HepG2 (cell line): Measurements from ENCODE around the gene KIF26B. TPM values are rescaled to one million over a fixed set of nuclear protein-coding genes. Genes with fewer than 3 reads are reported as not detected.

ENCODE experiments used
- BRD4 ChIP-seq: sonication (generic); formaldehyde crosslinking; IDR thresholded peaks from 2 replicates; pipeline ENCODE4 v1.4.0; 2020; ENCODE audit warnings: missing genetic modification reagents
- CEBPB ChIP-seq: IDR thresholded peaks from 2 replicates; pipeline ENCODE4 v1.6.1; 2011; ENCODE audit warnings: low read depth, low read length, improper control_type of control experiment, borderline replicate concordance
- DNMT1 ChIP-seq: sonication (generic); formaldehyde crosslinking; IDR thresholded peaks from 2 replicates; pipeline ENCODE4 v1.5.1; 2020; ENCODE audit warnings: mild to moderate bottlenecking, missing genetic modification reagents
- ESRRA ChIP-seq: sonication (generic); formaldehyde crosslinking; IDR thresholded peaks from 2 replicates; pipeline ENCODE4 v1.5.1; 2020; ENCODE audit warnings: mild to moderate bottlenecking, low read depth, missing genetic modification reagents
- GATAD2A ChIP-seq: IDR thresholded peaks from 2 replicates; pipeline ENCODE4 v1.6.1; 2016
- JUN ChIP-seq: sonication (generic); formaldehyde crosslinking; IDR thresholded peaks from 2 replicates; pipeline ENCODE4 v1.4.0; 2020; ENCODE audit warnings: mild to moderate bottlenecking, missing genetic modification reagents
- NONO ChIP-seq, 2 experiments: fragments of 450-650 bp in 1 of 2; sonication (generic) in 1 of 2; formaldehyde crosslinking in 1 of 2; IDR thresholded peaks in 1 of 2; conservative IDR thresholded peaks in 1 of 2; 2 replicates each; pipeline versions ENCODE4 v1.6.1 to v1.8.0; 2017 to 2022; ENCODE audit warnings: mild to moderate bottlenecking in 1 of 2, missing genetic modification reagents in 1 of 2, moderate library complexity in 1 of 2
- ZIK1 ChIP-seq: sonication (generic); formaldehyde crosslinking; IDR thresholded peaks from 2 replicates; pipeline ENCODE4 v1.5.0; 2020; ENCODE audit warnings: mild to moderate bottlenecking, low read depth, missing genetic modification reagents, borderline replicate concordance
- ZNF232 ChIP-seq: sonication (generic); formaldehyde crosslinking; IDR thresholded peaks from 2 replicates; pipeline ENCODE4 v1.4.0; 2020; ENCODE audit warnings: missing genetic modification reagents, borderline replicate concordance
- ZNF274 ChIP-seq: sonication (generic); formaldehyde crosslinking; IDR thresholded peaks from 2 replicates; pipeline ENCODE4 v1.5.1; 2020; ENCODE audit warnings: mild to moderate bottlenecking, missing genetic modification reagents
- ZNF34 ChIP-seq: sonication (generic); formaldehyde crosslinking; IDR thresholded peaks from 2 replicates; pipeline ENCODE4 v1.4.0; 2020; ENCODE audit warnings: mild to moderate bottlenecking, missing genetic modification reagents, borderline replicate concordance
- ZNF703 ChIP-seq: sonication (generic); formaldehyde crosslinking; IDR thresholded peaks from 2 replicates; pipeline ENCODE4 v1.5.1; 2020; ENCODE audit warnings: missing genetic modification reagents, mild to moderate bottlenecking, moderate library complexity, borderline replicate concordance
- polyA plus RNA-seq, 8 experiments: library from polyadenylated mRNA; depleted of rRNA in 3 of 8; stranded (reverse) in 7 of 8; unstranded in 1 of 8; fragments of >200 nt; fragmentation: Illumina TruSeq in 4 of 8; extraction: Trizol in 4 of 8; gene quantifications; 2 replicates each; pipeline versions ENCODE4 v1.2.1 to v1.2.3, GENCODE V29; 2011 to 2016; ENCODE audit warnings: low read depth in 4 of 8, missing spikeins in 1 of 8, mixed read lengths in 1 of 8; ENCODE audit not compliant: insufficient read depth in 1 of 8
- total RNA-seq, 5 experiments: library from RNA; depleted of rRNA; stranded (reverse); fragments of >200 nt; fragmentation: Illumina TruSeq; extraction: Trizol; gene quantifications; 2 replicates each; pipeline ENCODE4 v1.2.3, GENCODE V29; 2016; ENCODE audit warnings: low read depth in 1 of 5
- TF ChIP-seq, protein P1 (sequence below), 2 experiments: sonication (generic) in 1 of 2; formaldehyde crosslinking in 1 of 2; IDR thresholded peaks; 2 replicates each; pipeline versions ENCODE4 v1.4.0 to v1.6.1; 2018 to 2020; ENCODE audit warnings: missing genetic modification reagents in 2 of 2, borderline replicate concordance in 1 of 2, low read depth in 1 of 2, mild to moderate bottlenecking in 1 of 2, missing biosample characterization in 1 of 2
- TF ChIP-seq, protein P2 (sequence below): sonication (generic); formaldehyde crosslinking; conservative IDR thresholded peaks from 2 replicates; pipeline ENCODE4 v1.8.1; 2023; ENCODE audit warnings: missing genetic modification reagents
- TF ChIP-seq, protein P3 (sequence below): sonication (generic); formaldehyde crosslinking; IDR thresholded peaks from 2 replicates; pipeline ENCODE4 v1.8.1; 2023; ENCODE audit warnings: missing genetic modification reagents, mild to moderate bottlenecking, borderline replicate concordance
- TF ChIP-seq, protein P4 (sequence below): sonication (generic); formaldehyde crosslinking; IDR thresholded peaks from 2 replicates; pipeline ENCODE4 v1.5.0; 2020; ENCODE audit warnings: missing genetic modification reagents
- TF ChIP-seq, protein P5 (sequence below): sonication (generic); formaldehyde crosslinking; IDR thresholded peaks from 2 replicates; pipeline ENCODE4 v1.8.0; 2022; ENCODE audit warnings: low read depth, missing genetic modification reagents
- TF ChIP-seq, protein P6 (sequence below): sonication (generic); formaldehyde crosslinking; IDR thresholded peaks from 2 replicates; pipeline ENCODE4 v1.8.1; 2023; ENCODE audit warnings: mild to moderate bottlenecking, moderate library complexity, missing genetic modification reagents
- TF ChIP-seq, protein P7 (sequence below): sonication (generic); formaldehyde crosslinking; IDR thresholded peaks from 2 replicates; pipeline ENCODE4 v1.4.0; 2020; ENCODE audit warnings: mild to moderate bottlenecking, missing genetic modification reagents

KIF26B gene
- total and polyA plus RNA-seq, 2 of the 13 experiments (the other 11 are each of a cell fraction or from before 2014, with no cell fraction given): 0.08 to 0.09 TPM

DNA sequence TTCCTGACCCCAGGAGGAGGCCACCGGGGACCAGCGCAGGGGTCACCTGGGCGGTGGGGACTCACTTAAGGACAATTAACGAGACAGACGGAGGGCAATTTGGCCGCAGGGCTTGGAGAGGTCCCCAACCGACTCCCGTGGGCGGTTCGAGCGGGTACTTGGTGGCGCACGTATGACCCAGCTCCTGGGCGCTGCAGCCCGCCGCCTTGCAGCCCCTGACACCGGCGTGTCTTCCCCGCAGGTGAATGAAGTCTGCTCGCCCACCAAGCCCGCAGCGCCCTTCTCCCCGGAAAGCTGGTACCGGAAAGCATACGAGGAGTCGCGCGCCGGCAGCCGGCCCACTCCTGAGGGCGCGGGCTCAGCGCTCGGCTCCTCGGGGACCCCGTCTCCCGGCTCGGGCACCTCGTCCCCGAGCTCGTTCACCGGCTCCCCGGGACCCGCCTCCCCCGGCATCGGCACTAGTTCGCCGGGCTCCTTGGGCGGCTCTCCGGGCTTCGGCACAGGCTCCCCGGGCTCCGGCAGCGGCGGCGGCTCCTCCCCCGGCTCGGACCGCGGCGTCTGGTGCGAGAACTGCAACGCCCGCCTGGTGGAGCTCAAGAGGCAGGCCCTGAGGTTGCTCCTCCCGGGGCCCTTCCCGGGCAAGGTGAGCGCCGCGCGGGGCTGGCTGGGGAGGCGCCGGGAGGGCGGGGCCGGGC, 1.4 kb downstream of the KIF26B start (continued):
- TF ChIP-seq, protein P1, sequence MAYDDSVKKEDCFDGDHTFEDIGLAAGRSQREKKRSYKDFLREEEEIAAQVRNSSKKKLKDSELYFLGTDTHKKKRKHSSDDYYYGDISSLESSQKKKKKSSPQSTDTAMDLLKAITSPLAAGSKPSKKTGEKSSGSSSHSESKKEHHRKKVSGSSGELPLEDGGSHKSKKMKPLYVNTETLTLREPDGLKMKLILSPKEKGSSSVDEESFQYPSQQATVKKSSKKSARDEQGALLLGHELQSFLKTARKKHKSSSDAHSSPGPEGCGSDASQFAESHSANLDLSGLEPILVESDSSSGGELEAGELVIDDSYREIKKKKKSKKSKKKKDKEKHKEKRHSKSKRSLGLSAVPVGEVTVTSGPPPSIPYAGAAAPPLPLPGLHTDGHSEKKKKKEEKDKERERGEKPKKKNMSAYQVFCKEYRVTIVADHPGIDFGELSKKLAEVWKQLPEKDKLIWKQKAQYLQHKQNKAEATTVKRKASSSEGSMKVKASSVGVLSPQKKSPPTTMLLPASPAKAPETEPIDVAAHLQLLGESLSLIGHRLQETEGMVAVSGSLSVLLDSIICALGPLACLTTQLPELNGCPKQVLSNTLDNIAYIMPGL (CRISPR knock-in tag; IDR thresholded peaks at IDR 0.05; ENCODE audit: borderline replicate concordance in 1 of 2, low read depth in 1 of 2): peak in 1 of 2 experiments; percentile 72; a peak in 2 of 4 replicates
- TF ChIP-seq, protein P2, sequence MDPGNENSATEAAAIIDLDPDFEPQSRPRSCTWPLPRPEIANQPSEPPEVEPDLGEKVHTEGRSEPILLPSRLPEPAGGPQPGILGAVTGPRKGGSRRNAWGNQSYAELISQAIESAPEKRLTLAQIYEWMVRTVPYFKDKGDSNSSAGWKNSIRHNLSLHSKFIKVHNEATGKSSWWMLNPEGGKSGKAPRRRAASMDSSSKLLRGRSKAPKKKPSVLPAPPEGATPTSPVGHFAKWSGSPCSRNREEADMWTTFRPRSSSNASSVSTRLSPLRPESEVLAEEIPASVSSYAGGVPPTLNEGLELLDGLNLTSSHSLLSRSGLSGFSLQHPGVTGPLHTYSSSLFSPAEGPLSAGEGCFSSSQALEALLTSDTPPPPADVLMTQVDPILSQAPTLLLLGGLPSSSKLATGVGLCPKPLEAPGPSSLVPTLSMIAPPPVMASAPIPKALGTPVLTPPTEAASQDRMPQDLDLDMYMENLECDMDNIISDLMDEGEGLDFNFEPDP: no peak
- no peak for TF ChIP-seq ZNF34 (CRISPR knock-in tag)
- no peak for TF ChIP-seq ESRRA
- TF ChIP-seq DNMT1 (CRISPR knock-in tag): no peak
- TF ChIP-seq, protein P3, sequence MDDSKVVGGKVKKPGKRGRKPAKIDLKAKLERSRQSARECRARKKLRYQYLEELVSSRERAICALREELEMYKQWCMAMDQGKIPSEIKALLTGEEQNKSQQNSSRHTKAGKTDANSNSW (CRISPR knock-in tag): no peak
- TF ChIP-seq, protein P4, sequence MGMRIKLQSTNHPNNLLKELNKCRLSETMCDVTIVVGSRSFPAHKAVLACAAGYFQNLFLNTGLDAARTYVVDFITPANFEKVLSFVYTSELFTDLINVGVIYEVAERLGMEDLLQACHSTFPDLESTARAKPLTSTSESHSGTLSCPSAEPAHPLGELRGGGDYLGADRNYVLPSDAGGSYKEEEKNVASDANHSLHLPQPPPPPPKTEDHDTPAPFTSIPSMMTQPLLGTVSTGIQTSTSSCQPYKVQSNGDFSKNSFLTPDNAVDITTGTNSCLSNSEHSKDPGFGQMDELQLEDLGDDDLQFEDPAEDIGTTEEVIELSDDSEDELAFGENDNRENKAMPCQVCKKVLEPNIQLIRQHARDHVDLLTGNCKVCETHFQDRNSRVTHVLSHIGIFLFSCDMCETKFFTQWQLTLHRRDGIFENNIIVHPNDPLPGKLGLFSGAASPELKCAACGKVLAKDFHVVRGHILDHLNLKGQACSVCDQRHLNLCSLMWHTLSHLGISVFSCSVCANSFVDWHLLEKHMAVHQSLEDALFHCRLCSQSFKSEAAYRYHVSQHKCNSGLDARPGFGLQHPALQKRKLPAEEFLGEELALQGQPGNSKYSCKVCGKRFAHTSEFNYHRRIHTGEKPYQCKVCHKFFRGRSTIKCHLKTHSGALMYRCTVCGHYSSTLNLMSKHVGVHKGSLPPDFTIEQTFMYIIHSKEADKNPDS (CRISPR knock-in tag): no peak
- TF ChIP-seq BRD4: no peak
- TF ChIP-seq ZIK1 (CRISPR knock-in tag): no peak
- TF ChIP-seq, protein P5, sequence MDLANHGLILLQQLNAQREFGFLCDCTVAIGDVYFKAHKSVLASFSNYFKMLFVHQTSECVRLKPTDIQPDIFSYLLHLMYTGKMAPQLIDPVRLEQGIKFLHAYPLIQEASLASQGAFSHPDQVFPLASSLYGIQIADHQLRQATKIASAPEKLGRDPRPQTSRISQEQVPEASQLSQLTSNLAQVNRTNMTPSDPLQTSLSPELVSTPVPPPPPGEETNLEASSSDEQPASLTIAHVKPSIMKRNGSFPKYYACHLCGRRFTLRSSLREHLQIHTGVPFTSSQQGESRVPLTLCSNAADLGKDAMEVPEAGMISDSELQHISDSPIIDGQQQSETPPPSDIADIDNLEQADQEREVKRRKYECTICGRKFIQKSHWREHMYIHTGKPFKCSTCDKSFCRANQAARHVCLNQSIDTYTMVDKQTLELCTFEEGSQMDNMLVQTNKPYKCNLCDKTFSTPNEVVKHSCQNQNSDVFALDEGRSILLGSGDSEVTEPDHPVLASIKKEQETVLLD: no peak
- TF ChIP-seq ZNF274 (CRISPR knock-in tag): 0 out of 2 replicates have a peak, but pooled peaks have one; percentile 5
- TF ChIP-seq, protein P6, sequence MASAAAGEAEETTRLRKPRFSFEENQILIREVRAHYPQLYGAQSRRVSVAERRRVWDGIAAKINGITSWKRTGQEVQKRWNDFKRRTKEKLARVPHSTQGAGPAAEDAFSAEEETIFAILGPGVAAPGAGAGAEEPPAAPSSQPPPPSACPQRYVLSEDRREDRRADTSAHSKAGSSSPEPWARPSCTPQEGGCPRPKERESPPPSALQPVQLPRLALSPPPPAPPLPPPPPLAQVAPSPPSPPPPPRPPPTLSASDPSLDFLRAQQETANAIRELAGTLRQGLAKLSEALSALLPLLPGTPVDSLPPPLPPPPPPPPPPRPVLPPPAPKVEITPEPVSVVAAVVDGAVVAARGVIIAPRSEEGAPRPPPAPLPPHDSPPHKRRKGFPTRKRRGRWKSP (CRISPR knock-in tag): no peak
- TF ChIP-seq NONO (IDR thresholded peaks at IDR 0.05): no peak
- TF ChIP-seq NONO (CRISPR knock-in tag; conservative IDR thresholded peaks at IDR 0.05): no peak
- TF ChIP-seq ZNF232: 0 out of 2 replicates have a peak, but pooled peaks have one; percentile 28
- TF ChIP-seq GATAD2A (CRISPR knock-in tag): no peak
- no peak for TF ChIP-seq CEBPB
- TF ChIP-seq JUN (CRISPR knock-in tag): no peak
- no peak for TF ChIP-seq ZNF703 (CRISPR knock-in tag)
- TF ChIP-seq, protein P7, sequence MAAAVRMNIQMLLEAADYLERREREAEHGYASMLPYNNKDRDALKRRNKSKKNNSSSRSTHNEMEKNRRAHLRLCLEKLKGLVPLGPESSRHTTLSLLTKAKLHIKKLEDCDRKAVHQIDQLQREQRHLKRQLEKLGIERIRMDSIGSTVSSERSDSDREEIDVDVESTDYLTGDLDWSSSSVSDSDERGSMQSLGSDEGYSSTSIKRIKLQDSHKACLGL (CRISPR knock-in tag): no peak
